GM08714 (cell line): ENCODE results near the gene MTUS2.

ENCODE experiments used
- H3K4me3 ChIP-seq: fragments of 200-500 bp; sonication (Bioruptor generic); 2 replicates; pipeline ENCODE4 v1.5.1; 2014; ENCODE audit warnings: mild to moderate bottlenecking, low read length, inconsistent platforms
- ZNF274 ChIP-seq: IDR thresholded peaks from 2 replicates; pipeline ENCODE4 v1.6.1; 2012; ENCODE audit warnings: mild to moderate bottlenecking, low read depth, low read length

Gene MTUS2

DNA sequence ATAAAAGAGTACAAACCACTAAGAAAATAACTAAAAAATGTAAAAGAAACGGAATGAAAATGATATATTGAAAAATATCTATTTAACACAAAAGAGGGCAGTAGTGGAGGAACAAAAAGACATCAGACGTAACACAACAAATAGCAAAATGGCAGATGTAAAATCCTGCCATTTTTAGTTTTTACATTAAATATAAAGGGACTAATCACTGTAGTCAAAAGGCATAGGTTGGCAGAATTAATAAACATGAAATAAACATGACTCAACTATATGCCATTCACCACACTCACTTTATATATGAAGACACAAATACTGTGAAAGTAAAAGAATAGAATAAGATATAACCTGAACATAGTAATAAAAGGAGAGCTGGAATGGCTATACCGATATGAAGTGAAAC lies 11.0 kb downstream of the MTUS2 start:
- TF ChIP-seq ZNF274 = no peak
- H3K4me3 ChIP-seq = no peak overlapping the region

GRCh38 chr13:28837111-28837510 lies 17.0 kb downstream of the MTUS2 start:
- no peak for TF ChIP-seq ZNF274
- no peak overlapping the region for H3K4me3 ChIP-seq

DNA sequence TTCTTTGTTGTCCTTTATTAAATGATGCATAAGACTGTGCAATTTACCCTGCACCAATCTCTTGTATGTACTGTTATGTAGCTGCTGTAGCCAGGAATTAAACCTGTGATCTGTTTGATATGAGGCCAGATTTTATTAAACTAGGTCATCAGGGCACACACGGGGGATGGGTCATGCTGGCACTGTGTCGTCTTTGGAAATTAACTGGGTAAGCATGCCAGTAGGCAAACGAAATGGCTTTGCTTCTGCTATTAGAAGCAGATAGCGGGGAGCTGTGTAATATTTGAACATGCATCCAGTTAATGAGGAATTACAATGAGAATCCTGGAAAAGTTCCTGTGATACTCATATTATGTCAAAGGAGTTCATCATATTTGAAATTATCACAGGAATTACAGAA lies 23.5 kb downstream of the MTUS2 start:
- no peak overlapping the region for H3K4me3 ChIP-seq
- TF ChIP-seq ZNF274 = no peak

GRCh38 chr13:28849441-28849840 lies 29.3 kb downstream of the MTUS2 start:
- no peak for TF ChIP-seq ZNF274
- H3K4me3 ChIP-seq = no peak overlapping the region

DNA sequence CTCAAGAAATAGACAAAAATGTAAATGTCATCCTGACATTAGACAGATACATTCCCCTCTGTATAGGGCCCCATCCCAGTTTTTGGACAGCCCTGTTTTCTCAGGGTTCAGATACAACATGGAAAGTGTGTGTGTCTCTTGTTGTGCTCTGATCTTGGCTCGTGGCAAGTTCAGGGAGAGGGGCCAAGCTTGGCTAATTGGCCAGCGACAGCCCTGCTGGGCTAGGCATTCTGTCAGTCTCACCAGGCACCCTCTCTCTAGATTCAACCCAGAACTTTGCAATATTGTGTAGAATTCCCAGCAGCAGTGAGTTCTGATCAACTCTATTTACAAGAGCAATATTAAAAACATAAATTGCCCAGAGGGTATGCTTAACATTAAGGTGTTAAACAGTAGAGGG lies 30.1 kb downstream of the MTUS2 start:
- no peak overlapping the region for H3K4me3 ChIP-seq
- TF ChIP-seq ZNF274 = no peak

GRCh38 chr13:28851422-28851821 lies 31.3 kb downstream of the MTUS2 start:
- H3K4me3 ChIP-seq = no peak overlapping the region
- no peak for TF ChIP-seq ZNF274

DNA sequence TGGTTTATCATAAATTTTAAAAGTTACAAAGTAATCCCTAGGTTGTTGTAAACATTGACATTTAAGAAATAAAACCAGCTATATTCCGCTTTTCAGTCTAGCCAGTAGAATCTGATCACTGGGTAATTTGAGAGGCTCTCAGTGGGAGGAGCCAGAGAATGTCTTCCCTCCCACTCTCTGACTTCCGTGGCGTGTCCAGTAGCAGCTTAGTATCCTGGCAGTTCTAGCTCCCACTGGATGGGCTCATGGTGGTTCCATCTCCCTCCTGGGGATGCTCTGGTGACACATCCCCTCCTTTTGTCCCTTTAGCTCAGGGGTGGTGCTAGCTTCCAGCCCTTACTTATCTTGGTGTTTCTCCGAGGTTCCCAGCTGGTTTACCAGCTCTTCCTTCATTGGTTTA lies 34.5 kb downstream of the MTUS2 start:
- no peak overlapping the region for H3K4me3 ChIP-seq
- TF ChIP-seq ZNF274 = no peak

DNA sequence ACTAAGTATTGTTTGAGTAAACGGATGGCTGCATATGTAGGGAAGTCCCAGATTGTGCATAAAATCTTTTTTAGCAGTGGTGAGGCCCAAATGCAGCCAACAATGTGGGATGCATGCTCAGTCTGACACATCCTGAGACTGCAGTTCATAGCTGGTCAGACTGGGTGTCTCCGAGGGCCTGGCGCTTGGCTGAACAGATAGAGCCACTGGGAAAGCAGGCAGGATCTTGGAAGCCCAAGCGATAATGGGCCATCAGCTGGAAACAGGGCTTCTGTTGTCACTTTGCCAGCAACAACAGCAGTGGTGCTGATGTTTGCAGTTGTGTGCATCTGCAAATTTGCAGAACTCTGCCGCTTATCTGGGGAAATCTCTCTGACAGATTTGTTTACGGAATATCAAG lies 36.1 kb downstream of the MTUS2 start:
- no peak for TF ChIP-seq ZNF274

DNA sequence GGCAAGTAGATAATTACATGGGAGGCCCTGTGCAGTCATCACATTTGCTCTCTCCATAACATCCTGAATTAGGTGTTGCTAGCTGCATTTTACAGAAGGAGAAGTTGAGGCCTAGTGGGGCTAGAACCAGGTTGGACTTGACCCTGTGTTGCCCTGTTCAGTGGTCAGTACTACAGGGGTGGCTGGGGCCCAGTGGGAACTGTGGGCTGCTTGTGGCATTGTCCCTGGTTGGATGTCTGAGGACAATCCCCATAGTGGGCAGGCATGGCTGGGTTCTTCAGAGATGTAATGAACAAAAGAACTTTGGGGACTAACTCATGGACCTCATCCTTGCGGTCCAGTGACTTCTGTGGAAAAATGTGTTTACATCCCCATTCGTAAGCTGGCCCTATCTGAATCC lies 38.9 kb downstream of the MTUS2 start:
- TF ChIP-seq ZNF274 = no peak
- no peak overlapping the region for H3K4me3 ChIP-seq

More for the DNA sequence above, 36.1 kb downstream of the MTUS2 start:
- no peak overlapping the region for H3K4me3 ChIP-seq

DNA sequence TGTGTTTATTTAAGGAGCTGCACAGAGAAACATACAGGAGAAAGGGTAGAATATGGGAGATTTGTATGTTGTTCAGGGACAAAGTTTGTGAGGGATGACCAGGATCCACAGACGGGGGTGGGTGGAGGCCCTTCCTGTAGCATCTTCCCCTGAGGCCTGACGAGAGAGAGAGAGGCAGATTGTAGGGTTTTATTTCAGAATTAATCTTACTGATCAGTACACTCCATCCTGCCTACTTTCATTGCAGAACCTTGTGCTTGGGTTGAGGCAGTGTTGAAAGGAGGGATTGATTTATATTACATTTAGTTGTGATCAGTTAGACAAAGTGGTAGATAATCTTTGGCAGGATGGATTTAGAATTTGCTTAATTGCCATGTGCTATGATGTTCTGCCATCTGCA lies 39.6 kb downstream of the MTUS2 start:
- no peak overlapping the region for H3K4me3 ChIP-seq
- no peak for TF ChIP-seq ZNF274

DNA sequence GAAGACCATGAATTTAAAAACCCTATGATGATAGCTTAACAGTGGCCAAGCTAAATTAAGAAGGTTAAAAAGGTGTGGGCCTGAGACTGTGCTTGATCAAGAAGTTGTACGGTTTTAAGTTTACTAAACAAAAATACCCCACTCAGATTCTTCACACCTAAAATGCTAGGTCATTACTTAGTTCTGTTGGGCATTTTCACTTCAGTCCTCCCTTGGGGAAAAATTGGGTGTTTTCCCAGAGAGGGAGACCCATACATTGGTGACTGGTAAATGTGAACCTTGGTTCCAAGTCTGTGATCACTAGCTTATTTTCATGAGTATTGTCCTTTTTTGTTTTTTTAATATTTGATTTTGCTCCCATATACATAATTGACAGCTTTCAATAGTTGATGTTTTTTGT lies 44.4 kb downstream of the MTUS2 start:
- H3K4me3 ChIP-seq = no peak overlapping the region
- TF ChIP-seq ZNF274 = no peak

DNA sequence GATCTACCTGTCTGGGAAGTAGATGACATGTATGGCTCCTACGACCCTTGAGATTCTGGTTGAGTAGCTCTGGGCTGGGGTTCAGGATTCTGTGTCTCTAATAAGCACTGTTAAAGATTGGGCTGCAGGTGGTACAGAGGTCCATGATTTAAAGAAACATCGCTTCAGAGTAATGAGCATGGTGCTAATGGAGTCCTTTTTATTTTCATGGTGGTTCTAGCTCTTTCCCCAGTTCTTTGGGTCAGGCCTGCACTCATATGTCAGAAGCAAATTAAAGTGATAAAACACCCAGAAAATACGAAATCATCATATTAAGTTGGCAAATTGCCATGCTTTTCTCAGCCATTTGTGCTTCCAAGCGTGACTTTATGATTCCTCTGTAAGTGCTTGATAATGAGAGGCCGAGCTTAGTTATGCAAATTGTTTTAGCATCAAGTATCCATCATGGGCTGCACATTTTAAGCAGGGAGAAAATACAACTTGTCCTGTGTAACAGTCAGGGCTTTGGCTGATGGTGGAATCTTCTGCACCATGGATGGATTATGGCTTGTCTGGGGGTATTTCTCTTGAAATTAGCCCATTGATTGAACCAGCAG lies 45.1 kb downstream of the MTUS2 start:
- no peak for TF ChIP-seq ZNF274
- no peak overlapping the region for H3K4me3 ChIP-seq

GRCh38 chr13:28865951-28866350 lies 45.8 kb downstream of the MTUS2 start:
- TF ChIP-seq ZNF274 = no peak
- no peak overlapping the region for H3K4me3 ChIP-seq

- TF ChIP-seq ZNF274 = no peak
- no peak overlapping the region for H3K4me3 ChIP-seq
Measured at GRCh38 chr13:28866932-28867331, 46.8 kb downstream of the MTUS2 start.

- no peak for TF ChIP-seq ZNF274
- no peak overlapping the region for H3K4me3 ChIP-seq
Measured at GRCh38 chr13:28867564-28867963, 47.4 kb downstream of the MTUS2 start.

GRCh38 chr13:28872427-28873176 lies 52.5 kb downstream of the MTUS2 start:
- no peak for TF ChIP-seq ZNF274
- no peak overlapping the region for H3K4me3 ChIP-seq
